Epithelial cell of prostate (primary cell): ENCODE results near the gene SLC25A33.
"Not testable (repeated sequence)": the region's sequence is repeated elsewhere in the genome, so short reads cannot be mapped to it uniquely, and the experiment has no call there.

ENCODE experiments used
- DNase-seq: peaks from one replicate; pipeline ENCODE4 v3.0.0-alpha.2; 2011; ENCODE audit warnings: low read depth, low spot score
- H3K27ac ChIP-seq: fragments of 450-650 bp; 2 replicates; pipeline ENCODE4 v1.5.1; 2017; ENCODE audit warnings: mild to moderate bottlenecking

The SLC25A33 gene

GRCh38 chr1:9615316-9616063 is 76.2 kb downstream of the SLC25A33 start:
- DNase-seq, result no peak
- H3K27ac ChIP-seq, result no peak overlapping the region

- no peak overlapping the region for H3K27ac ChIP-seq
- DNase-seq, result no peak
These were observed 79.8 kb downstream of the SLC25A33 start for GRCh38 chr1:9618909-9619679.

- H3K27ac ChIP-seq, result no peak overlapping the region
- no peak for DNase-seq
These were observed 81.8 kb downstream of the SLC25A33 start for GRCh38 chr1:9621032-9621431.

GRCh38 chr1:9624081-9624480 is 84.8 kb downstream of the SLC25A33 start:
- no peak for DNase-seq
- H3K27ac ChIP-seq, result no peak overlapping the region

GRCh38 chr1:9625030-9625429 is 85.8 kb downstream of the SLC25A33 start:
- not testable (repeated sequence) for DNase-seq

GRCh38 chr1:9626201-9626608 is 86.9 kb downstream of the SLC25A33 start:
- no peak overlapping the region for H3K27ac ChIP-seq
- DNase-seq, result no peak

More at GRCh38 chr1:9625030-9625429, 85.8 kb downstream of the SLC25A33 start:
- not testable (repeated sequence) for H3K27ac ChIP-seq

- H3K27ac ChIP-seq, result no peak overlapping the region
- no peak for DNase-seq
These were observed 89.5 kb downstream of the SLC25A33 start for GRCh38 chr1:9628541-9629444.

GRCh38 chr1:9629445-9630201 is 90.4 kb downstream of the SLC25A33 start:
- no peak for DNase-seq
- no peak overlapping the region for H3K27ac ChIP-seq

GRCh38 chr1:9630331-9631111 is 91.3 kb downstream of the SLC25A33 start:
- DNase-seq, result no peak
- no peak overlapping the region for H3K27ac ChIP-seq

GRCh38 chr1:9631613-9632012 is 92.3 kb downstream of the SLC25A33 start:
- H3K27ac ChIP-seq, result no peak overlapping the region
- no peak for DNase-seq

- DNase-seq, result no peak
- no peak overlapping the region for H3K27ac ChIP-seq
These were observed 94.2 kb downstream of the SLC25A33 start for GRCh38 chr1:9633493-9633892.

- H3K27ac ChIP-seq, result no peak overlapping the region
- DNase-seq, result no peak
These were observed 95.3 kb downstream of the SLC25A33 start for GRCh38 chr1:9634582-9634981.
